Stimulated activated memory B cell treated with anti-CD40 and anti-IgM and Interleukin-4, amounts not matched to agents 10 μg/mL and 1 μg/mL and 100 μg/mL, for 72 hours (primary cell): ENCODE results near the gene CHDH.

Source experiments
- ATAC-seq: fragments of 150-1000 bp; cut with Tn5 transposase; 2 replicates; pipeline ENCODE4 v1.10.0; 2021
- H3K27ac Mint-ChIP-seq: one replicate; pipeline ENCODE4 v1.8.0; 2022; ENCODE audit warnings: mild to moderate bottlenecking, mixed read lengths
- H3K27me3 Mint-ChIP-seq: one replicate; pipeline ENCODE4 v1.8.0; 2022; ENCODE audit warnings: mixed read lengths
- H3K36me3 Mint-ChIP-seq: one replicate; pipeline ENCODE4 v1.8.0; 2022; ENCODE audit warnings: mixed read lengths
- H3K4me1 Mint-ChIP-seq: one replicate; pipeline ENCODE4 v1.8.0; 2022; ENCODE audit warnings: mixed read lengths
- H3K4me3 Mint-ChIP-seq: one replicate; pipeline ENCODE4 v1.8.0; 2022; ENCODE audit warnings: mild to moderate bottlenecking, moderate library complexity, mixed read lengths
- H3K9me3 Mint-ChIP-seq: one replicate; pipeline ENCODE4 v1.8.0; 2022; ENCODE audit warnings: mixed read lengths

Gene CHDH

GRCh38 chr3:53862241-53862640, 16.0 kb upstream of the CHDH start:
- H3K27ac Mint-ChIP-seq: no peak overlapping the region
- peaks cover 72% of the 10 kb centered on the region for H3K36me3 Mint-ChIP-seq
- peaks cover 46% of the 10 kb centered on the region for H3K4me1 Mint-ChIP-seq
- no peaks in the 10 kb centered on the region for H3K27me3 Mint-ChIP-seq
- no peaks in the 10 kb centered on the region for H3K9me3 Mint-ChIP-seq
- no peak for ATAC-seq
- no peak overlapping the region for H3K4me3 Mint-ChIP-seq

GRCh38 chr3:53860196-53860595, 14.0 kb upstream of the CHDH start:
- ATAC-seq: no peak
- no peak overlapping the region for H3K27ac Mint-ChIP-seq
- H3K36me3 Mint-ChIP-seq: peaks cover 71% of the 10 kb centered on the region
- H3K9me3 Mint-ChIP-seq: no peaks in the 10 kb centered on the region
- no peak overlapping the region for H3K4me3 Mint-ChIP-seq
- H3K4me1 Mint-ChIP-seq: peaks cover 62% of the 10 kb centered on the region
- no peaks in the 10 kb centered on the region for H3K27me3 Mint-ChIP-seq

GRCh38 chr3:53859178-53859577, 13.0 kb upstream of the CHDH start:
- no peak for ATAC-seq
- Mint-ChIP-seq H3K4me3 (no peak overlapping the region), H3K4me1 (peaks cover 52% of the 10 kb centered on the region), H3K36me3 (peaks cover 67% of the 10 kb centered on the region), H3K27ac (no peak overlapping the region), H3K27me3 (no peaks in the 10 kb centered on the region), H3K9me3 (no peaks in the 10 kb centered on the region)

GRCh38 chr3:53858096-53858741, 12.0 kb upstream of the CHDH start:
- Mint-ChIP-seq H3K4me1 (peaks cover 47% of the 10 kb centered on the region), H3K9me3 (no peaks in the 10 kb centered on the region), H3K36me3 (peaks cover 65% of the 10 kb centered on the region), H3K27ac (peak overlapping the region; percentile 44), H3K4me3 (no peak overlapping the region), H3K27me3 (no peaks in the 10 kb centered on the region)
- peak; percentile 44 for ATAC-seq

GRCh38 chr3:53856964-53857363, 10.7 kb upstream of the CHDH start:
- peak overlapping the region; percentile 44 for H3K27ac Mint-ChIP-seq
- no peak overlapping the region for H3K4me3 Mint-ChIP-seq
- H3K4me1 Mint-ChIP-seq: peaks cover 35% of the 10 kb centered on the region
- H3K9me3 Mint-ChIP-seq: no peaks in the 10 kb centered on the region
- no peaks in the 10 kb centered on the region for H3K27me3 Mint-ChIP-seq
- peaks cover 54% of the 10 kb centered on the region for H3K36me3 Mint-ChIP-seq
- peak; percentile 73 for ATAC-seq

DNA sequence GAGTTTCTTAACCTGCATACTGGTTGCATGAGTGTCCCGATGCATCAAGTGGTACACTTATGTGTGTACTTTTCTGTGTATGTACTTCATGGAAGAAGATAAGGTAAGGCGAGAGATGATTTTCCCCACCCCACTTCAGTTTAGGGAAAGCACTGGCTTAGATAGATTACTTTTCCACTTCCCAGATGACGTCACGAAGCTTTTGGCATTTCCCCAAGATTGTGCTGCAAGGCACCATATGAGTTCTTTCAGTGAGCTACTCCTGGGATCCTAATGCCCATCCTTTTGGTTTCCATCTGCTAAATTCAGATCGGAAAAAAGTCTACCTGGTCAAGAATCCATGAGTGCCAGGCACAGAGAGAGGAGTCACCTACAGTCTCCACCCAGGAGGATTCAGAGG, 4.7 kb upstream of the CHDH start:
- ATAC-seq: no peak
- H3K36me3 Mint-ChIP-seq: peaks cover 39% of the 10 kb centered on the region
- no peaks in the 10 kb centered on the region for H3K9me3 Mint-ChIP-seq
- no peak overlapping the region for H3K27ac Mint-ChIP-seq
- peaks cover 9% of the 10 kb centered on the region for H3K4me1 Mint-ChIP-seq
- no peak overlapping the region for H3K4me3 Mint-ChIP-seq
- peaks cover 10% of the 10 kb centered on the region for H3K27me3 Mint-ChIP-seq

DNA sequence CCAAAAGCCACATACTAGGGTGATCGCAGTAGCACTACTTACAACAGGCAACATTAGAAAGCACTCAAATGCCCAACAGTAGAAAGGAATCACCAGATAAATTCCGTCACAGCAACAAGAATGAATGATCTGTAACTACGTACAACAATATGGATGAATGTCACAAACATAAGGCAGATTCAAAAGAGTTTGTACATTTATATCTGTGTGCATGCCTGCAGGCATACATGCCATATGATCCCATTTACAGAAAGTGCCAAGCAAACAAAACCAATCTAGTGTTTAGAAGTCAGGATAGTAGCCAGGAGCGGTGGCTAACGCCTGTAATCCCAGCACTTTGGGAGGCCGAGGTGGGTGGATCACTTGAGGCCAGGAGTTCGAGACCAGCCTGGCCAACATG, 3.7 kb upstream of the CHDH start:
- Mint-ChIP-seq H3K9me3 (no peaks in the 10 kb centered on the region), H3K4me1 (peaks cover 13% of the 10 kb centered on the region), H3K27me3 (peaks cover 10% of the 10 kb centered on the region), H3K36me3 (peaks cover 35% of the 10 kb centered on the region), H3K4me3 (no peak overlapping the region), H3K27ac (no peak overlapping the region)
- ATAC-seq: no peak

DNA sequence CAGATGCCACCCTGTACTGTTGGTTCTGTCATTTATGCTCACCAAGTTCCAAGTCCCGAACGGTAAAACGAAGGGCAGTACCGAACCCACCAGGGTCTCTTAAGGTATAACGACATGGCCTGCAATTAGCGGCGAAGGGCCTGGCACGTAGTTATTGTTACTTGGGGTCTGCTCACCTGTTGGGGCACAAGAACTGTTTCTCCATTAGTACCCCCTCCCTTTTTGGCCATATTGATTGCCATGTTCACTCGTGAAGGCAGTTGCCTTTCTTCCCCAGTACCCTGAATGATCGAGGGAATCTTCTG, 584 bp upstream of the CHDH start:
- H3K36me3 Mint-ChIP-seq: peaks cover 25% of the 10 kb centered on the region
- peak overlapping the region; percentile 32 for H3K27ac Mint-ChIP-seq
- H3K27me3 Mint-ChIP-seq: peaks cover 10% of the 10 kb centered on the region
- peaks cover 41% of the 10 kb centered on the region for H3K4me1 Mint-ChIP-seq
- H3K4me3 Mint-ChIP-seq: peak overlapping the region; percentile 79
- ATAC-seq: no peak
- no peaks in the 10 kb centered on the region for H3K9me3 Mint-ChIP-seq

DNA sequence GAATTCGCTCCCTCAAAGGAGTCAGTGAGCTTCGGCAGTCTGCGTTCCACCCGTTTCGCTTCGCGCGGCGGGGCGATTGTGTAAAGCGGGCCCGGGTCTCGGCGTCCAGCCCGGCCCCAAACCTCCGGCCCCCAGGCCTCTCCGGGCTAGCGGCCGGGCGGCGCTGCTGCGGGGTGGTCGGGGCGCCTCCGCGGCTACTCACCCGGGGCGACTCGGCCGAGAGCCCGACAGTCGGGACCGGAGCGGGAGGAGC, 412 bp downstream of the CHDH start:
- Mint-ChIP-seq H3K27ac (peak overlapping the region; percentile 80), H3K4me1 (peaks cover 41% of the 10 kb centered on the region), H3K27me3 (peaks cover 10% of the 10 kb centered on the region), H3K9me3 (no peaks in the 10 kb centered on the region), H3K36me3 (peaks cover 17% of the 10 kb centered on the region), H3K4me3 (peak overlapping the region; percentile 66)
- ATAC-seq: no peak

DNA sequence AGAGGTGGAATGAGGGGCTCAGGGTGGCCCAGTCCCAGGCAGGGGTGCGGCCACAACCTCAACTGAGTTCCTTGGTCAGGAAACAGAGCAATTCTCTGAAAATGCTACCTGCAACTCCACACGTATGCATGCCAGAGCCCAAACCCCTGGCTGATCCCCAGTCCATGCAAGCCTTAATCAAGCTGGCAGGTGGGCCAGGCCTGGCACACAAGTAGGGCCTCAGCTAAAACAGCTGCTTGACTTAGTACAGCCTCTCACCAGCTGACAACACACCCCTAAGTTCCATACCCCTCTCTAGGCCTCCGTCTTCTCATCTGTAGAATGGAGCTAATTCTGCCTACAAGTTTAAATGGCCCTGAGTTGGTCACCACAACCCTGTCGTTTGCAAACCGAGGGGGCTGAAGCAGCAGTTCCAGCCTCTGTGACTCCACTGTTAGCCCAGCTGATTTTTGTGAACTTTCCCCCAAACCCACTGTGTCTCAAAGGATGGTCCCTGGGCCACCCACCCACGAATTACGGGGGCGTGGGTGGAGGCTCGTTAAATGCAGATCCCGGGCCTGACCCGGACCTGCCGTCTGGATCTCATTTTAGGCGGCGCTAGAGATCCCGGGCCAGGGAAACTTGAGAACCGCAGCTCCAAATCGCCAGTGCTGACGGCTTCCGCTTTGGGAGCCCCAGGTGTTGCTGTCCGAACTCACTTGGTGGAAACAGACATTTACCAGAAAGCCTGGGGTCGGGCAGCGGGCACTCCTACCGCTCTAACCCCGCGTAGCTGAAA, 927 bp downstream of the CHDH start:
- Mint-ChIP-seq H3K4me1 (peaks cover 41% of the 10 kb centered on the region), H3K27me3 (peaks cover 10% of the 10 kb centered on the region), H3K9me3 (no peaks in the 10 kb centered on the region), H3K4me3 (peak overlapping the region; percentile 66), H3K36me3 (peaks cover 20% of the 10 kb centered on the region), H3K27ac (peak overlapping the region; percentile 80)
- no peak for ATAC-seq

DNA sequence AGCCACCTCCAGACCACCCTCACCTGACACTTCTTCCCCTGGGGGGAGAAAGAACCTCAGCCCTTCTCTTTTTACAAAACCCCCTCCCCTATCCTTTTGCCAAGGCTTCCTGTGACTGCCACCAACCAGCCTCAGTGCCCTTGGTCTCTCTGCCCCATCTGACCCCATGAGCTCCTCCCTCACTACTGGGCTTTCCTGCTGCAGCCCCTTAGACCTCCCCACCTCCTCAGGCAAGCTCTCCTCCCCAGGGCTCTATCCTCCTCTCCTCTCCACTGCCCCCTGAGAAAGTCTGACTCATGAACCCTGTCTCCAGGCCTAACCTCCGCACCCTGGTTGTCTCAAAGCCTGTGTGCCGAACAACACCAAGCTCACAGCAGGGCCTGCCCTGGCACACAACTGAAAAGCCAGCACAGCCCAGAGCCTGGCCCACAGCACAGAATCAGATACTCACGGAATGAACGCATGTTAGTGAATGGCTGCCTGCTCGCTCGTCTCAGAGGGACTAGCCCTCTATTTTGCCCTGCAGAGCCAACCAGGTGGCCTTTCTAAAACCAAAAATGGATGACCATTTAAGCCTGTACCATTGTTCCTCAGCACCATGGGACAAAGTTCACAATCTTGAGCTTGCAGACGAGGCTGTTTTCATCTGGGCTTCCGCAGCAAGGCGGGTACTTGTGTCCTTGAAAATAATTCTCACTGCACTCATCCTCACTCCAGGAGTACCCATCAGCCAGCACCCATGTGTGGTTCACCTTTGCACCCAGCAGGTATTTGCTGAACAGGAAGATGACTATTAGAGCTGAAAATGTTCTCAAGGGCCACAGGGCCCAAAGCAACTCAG, 1.7 kb downstream of the CHDH start:
- Mint-ChIP-seq H3K4me1 (peaks cover 41% of the 10 kb centered on the region), H3K36me3 (peaks cover 23% of the 10 kb centered on the region), H3K27me3 (peaks cover 10% of the 10 kb centered on the region), H3K27ac (peak overlapping the region; percentile 80), H3K4me3 (peak overlapping the region; percentile 66), H3K9me3 (no peaks in the 10 kb centered on the region)
- peak; percentile 19 for ATAC-seq

- peak overlapping the region; percentile 66 for H3K4me3 Mint-ChIP-seq
- ATAC-seq: peak; percentile 80
- H3K27ac Mint-ChIP-seq: peak overlapping the region; percentile 80
- no peaks in the 10 kb centered on the region for H3K9me3 Mint-ChIP-seq
- peaks cover 36% of the 10 kb centered on the region for H3K4me1 Mint-ChIP-seq
- peaks cover 3% of the 10 kb centered on the region for H3K27me3 Mint-ChIP-seq
- H3K36me3 Mint-ChIP-seq: peaks cover 26% of the 10 kb centered on the region
These were observed 2.7 kb downstream of the CHDH start for GRCh38 chr3:53843195-53844177.

- Mint-ChIP-seq H3K27me3 (peaks cover 9% of the 10 kb centered on the region), H3K36me3 (peaks cover 29% of the 10 kb centered on the region), H3K9me3 (no peaks in the 10 kb centered on the region), H3K27ac (peak overlapping the region; percentile 80), H3K4me1 (peaks cover 35% of the 10 kb centered on the region), H3K4me3 (peak overlapping the region; percentile 33)
- no peak for ATAC-seq
These were observed 3.6 kb downstream of the CHDH start for GRCh38 chr3:53842436-53843194.

DNA sequence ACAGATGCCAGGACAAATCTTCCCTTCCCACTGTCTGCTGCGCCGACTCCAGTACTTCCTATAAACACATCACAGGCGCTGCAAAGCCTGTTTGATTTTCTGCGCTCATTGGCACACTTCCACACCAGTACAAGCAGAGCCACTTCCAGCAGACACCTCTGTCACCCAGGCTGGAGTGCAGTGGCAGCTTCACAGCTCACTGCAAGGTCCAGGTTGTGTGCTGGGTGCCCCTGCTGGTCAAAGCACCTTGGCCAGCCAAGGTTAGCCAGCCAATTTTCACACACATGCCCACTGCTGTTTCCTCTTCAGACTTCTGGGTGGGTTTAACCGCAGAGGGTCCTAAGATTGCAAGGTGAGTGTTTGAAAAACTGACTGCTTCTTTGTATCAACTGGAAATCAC, 4.9 kb downstream of the CHDH start:
- no peak overlapping the region for H3K4me3 Mint-ChIP-seq
- H3K27me3 Mint-ChIP-seq: peaks cover 9% of the 10 kb centered on the region
- H3K36me3 Mint-ChIP-seq: peaks cover 33% of the 10 kb centered on the region
- H3K9me3 Mint-ChIP-seq: no peaks in the 10 kb centered on the region
- no peak for ATAC-seq
- peaks cover 35% of the 10 kb centered on the region for H3K4me1 Mint-ChIP-seq
- no peak overlapping the region for H3K27ac Mint-ChIP-seq
